DND-41 (cell line): ENCODE results near the gene HOXC6.
"Not testable (repeated sequence)": the region's sequence is repeated elsewhere in the genome, so short reads cannot be mapped to it uniquely, and the experiment has no call there.

Source experiments
- EZH2 ChIP-seq: IDR thresholded peaks from 3 replicates; pipeline ENCODE4 v1.6.1; 2012; ENCODE audit warnings: borderline replicate concordance, low read depth, mild to moderate bottlenecking, moderate library complexity, low read length, inconsistent platforms; ENCODE audit not compliant: severe bottlenecking
- TF ChIP-seq, protein P1 (sequence below): IDR thresholded peaks from 2 replicates; pipeline ENCODE4 v1.5.1; 2012; ENCODE audit warnings: borderline replicate concordance, low read length, moderate library complexity, mild to moderate bottlenecking; ENCODE audit not compliant: poor library complexity, severe bottlenecking; ENCODE audit errors: extremely low read depth

DNA sequence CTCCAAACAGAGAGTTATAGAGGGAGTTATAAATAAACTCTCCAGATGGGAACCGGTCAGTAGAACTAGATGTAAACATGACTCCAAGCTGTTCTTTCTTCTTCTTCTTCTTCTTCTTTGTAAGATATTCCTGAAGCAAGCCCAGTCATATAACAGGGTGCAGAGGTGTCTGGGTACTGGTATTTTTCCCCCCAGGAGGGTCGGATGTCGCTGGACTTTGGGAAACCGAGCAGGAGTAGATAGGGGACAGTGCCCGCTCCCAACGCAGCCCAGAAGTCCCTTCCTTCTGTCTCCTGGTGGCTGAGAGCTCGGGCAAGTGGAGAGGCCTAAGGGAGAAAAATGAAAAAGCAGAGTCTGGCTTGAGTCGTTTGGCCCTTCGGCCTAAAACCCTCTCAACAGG, 50.9 kb downstream of the HOXC6 start:
- not testable (repeated sequence) for TF ChIP-seq EZH2
- TF ChIP-seq, protein P1, sequence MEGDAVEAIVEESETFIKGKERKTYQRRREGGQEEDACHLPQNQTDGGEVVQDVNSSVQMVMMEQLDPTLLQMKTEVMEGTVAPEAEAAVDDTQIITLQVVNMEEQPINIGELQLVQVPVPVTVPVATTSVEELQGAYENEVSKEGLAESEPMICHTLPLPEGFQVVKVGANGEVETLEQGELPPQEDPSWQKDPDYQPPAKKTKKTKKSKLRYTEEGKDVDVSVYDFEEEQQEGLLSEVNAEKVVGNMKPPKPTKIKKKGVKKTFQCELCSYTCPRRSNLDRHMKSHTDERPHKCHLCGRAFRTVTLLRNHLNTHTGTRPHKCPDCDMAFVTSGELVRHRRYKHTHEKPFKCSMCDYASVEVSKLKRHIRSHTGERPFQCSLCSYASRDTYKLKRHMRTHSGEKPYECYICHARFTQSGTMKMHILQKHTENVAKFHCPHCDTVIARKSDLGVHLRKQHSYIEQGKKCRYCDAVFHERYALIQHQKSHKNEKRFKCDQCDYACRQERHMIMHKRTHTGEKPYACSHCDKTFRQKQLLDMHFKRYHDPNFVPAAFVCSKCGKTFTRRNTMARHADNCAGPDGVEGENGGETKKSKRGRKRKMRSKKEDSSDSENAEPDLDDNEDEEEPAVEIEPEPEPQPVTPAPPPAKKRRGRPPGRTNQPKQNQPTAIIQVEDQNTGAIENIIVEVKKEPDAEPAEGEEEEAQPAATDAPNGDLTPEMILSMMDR: not testable (repeated sequence)
